IPS DF 4.7 (cell line): ENCODE measurements around the gene NOL9.
A peak's percentile ranks its signal among the peaks of the same experiment; 100 is the strongest.

Source experiments
- DNase-seq: peaks from one replicate; pipeline ENCODE4 v3.0.0-alpha.2; 2013; ENCODE audit warnings: low spot score; ENCODE audit errors: extremely low read depth

The NOL9 gene

GRCh38 chr1:6590046-6590445, 35.7 kb upstream of the NOL9 start:
- DNase-seq: no peak

- DNase-seq: no peak
Measured at GRCh38 chr1:6588893-6589520, 34.7 kb upstream of the NOL9 start.

- no peak for DNase-seq
Measured at GRCh38 chr1:6588128-6588892, 34.0 kb upstream of the NOL9 start.

GRCh38 chr1:6587261-6588005, 33.1 kb upstream of the NOL9 start:
- no peak for DNase-seq

GRCh38 chr1:6586404-6586816, 32.1 kb upstream of the NOL9 start:
- DNase-seq: no peak

GRCh38 chr1:6585841-6586240, 31.5 kb upstream of the NOL9 start:
- DNase-seq: no peak

- DNase-seq: no peak
Measured at GRCh38 chr1:6585081-6585722, 30.9 kb upstream of the NOL9 start.

GRCh38 chr1:6584126-6585080, 30.1 kb upstream of the NOL9 start:
- DNase-seq: no peak

GRCh38 chr1:6582370-6582769, 28.1 kb upstream of the NOL9 start:
- no peak for DNase-seq

GRCh38 chr1:6581561-6582305, 27.4 kb upstream of the NOL9 start:
- DNase-seq: no peak

- no peak for DNase-seq
Measured at GRCh38 chr1:6580593-6581409, 26.5 kb upstream of the NOL9 start.

GRCh38 chr1:6580119-6580592, 25.8 kb upstream of the NOL9 start:
- DNase-seq: no peak

GRCh38 chr1:6579374-6580118, 25.2 kb upstream of the NOL9 start, which contains the start of gene ZBTB48:
TSS of gene ZBTB48 (plus strand) at chr1:6579994. CDS start at chr1:6580610, 616 bp downstream.
- peak; percentile 86 for DNase-seq

- DNase-seq: no peak
Measured at GRCh38 chr1:6578624-6579373, 24.5 kb upstream of the NOL9 start.

- no peak for DNase-seq
Measured at GRCh38 chr1:6577831-6578525, 23.7 kb upstream of the NOL9 start.

- no peak for DNase-seq
Measured at GRCh38 chr1:6574818-6575217, 20.5 kb upstream of the NOL9 start.
